T-cell (primary cell): ENCODE results near the gene NKG7. TPM values are rescaled to one million over a fixed set of nuclear protein-coding genes. Genes with fewer than 3 reads are reported as not detected.

Experiments
- ATAC-seq, 4 experiments: fragments of 200-7000 bp in 3 of 4; fragments of 150-1000 bp in 1 of 4; cut with Tn5 transposase; replicated peaks in 1 of 4; 1 replicate in 3 of 4; 2 replicates in 1 of 4; pipeline ENCODE4 v1.10.0; 2021; ENCODE audit warnings: moderate library complexity in 3 of 4, mild to moderate bottlenecking in 2 of 4, moderate number of reproducible peaks in 1 of 4
- CTCF ChIA-PET, 2 donors: fragments of 300-600 bp; sonication (Branson Sonifier 250); formaldehyde crosslinking; loops; one replicate each; lab custom pipeline; 2022; ENCODE audit warnings: antibody characterized with exemption in 2 of 2; lab: Charles Lee
- POLR2A ChIA-PET, 2 donors: fragments of 300-600 bp; sonication (Branson Sonifier 250); formaldehyde crosslinking; loops; one replicate each; lab custom pipeline; 2022; ENCODE audit warnings: antibody characterized with exemption in 2 of 2; lab: Charles Lee
- DNase-seq, 35 experiments: peaks; one replicate each; pipeline versions ENCODE4 v3.0.0 to v3.0.0-alpha.2; 2013 to 2023
- H3K27ac ChIP-seq: one replicate; pipeline ENCODE4 v1.5.1; 2013; ENCODE audit warnings: low read length
- H3K27me3 ChIP-seq, 2 experiments: replicated peaks in 1 of 2; 1 replicate in 1 of 2; 2 replicates in 1 of 2; pipeline versions ENCODE4 v1.6.1 to v1.7.0; 2013; ENCODE audit warnings: low read length in 1 of 2, mixed read lengths in 1 of 2; ENCODE audit not compliant: control insufficient read depth in 2 of 2, insufficient read depth in 2 of 2; ENCODE audit errors: extremely low read depth in 1 of 2
- H3K36me3 ChIP-seq, 2 donors: 1 replicate in 1 of 2; 2 replicates in 1 of 2; pipeline versions ENCODE4 v1.6.1 to v1.7.0; 2013; ENCODE audit warnings: low read length in 1 of 2; ENCODE audit not compliant: control insufficient read depth in 2 of 2, insufficient read depth in 1 of 2; ENCODE audit errors: extremely low read depth in 1 of 2
- H3K4me1 ChIP-seq, 2 experiments: 1 replicate in 1 of 2; 2 replicates in 1 of 2; pipeline versions ENCODE4 v1.6.1 to v1.7.0; 2013; ENCODE audit warnings: low read length in 2 of 2, mixed read lengths in 1 of 2; ENCODE audit not compliant: insufficient read depth in 2 of 2, control insufficient read depth in 1 of 2; ENCODE audit errors: extremely low read depth in 1 of 2
- H3K4me3 ChIP-seq, 2 donors: 1 replicate in 1 of 2; 2 replicates in 1 of 2; pipeline versions ENCODE4 v1.5.1 to v1.7.0; 2013; ENCODE audit warnings: mild to moderate bottlenecking in 2 of 2, low read length in 1 of 2, moderate library complexity in 1 of 2; ENCODE audit not compliant: control insufficient read depth in 1 of 2; ENCODE audit errors: extremely low read depth in 1 of 2
- H3K9me3 ChIP-seq: 2 replicates; pipeline ENCODE4 v1.7.0; 2013
- H3K27ac Mint-ChIP-seq, 2 donors: one replicate each; pipeline ENCODE4 v1.8.0; 2020 to 2021; ENCODE audit warnings: mild to moderate bottlenecking in 2 of 2, mixed read lengths in 2 of 2
- H3K27me3 Mint-ChIP-seq, 2 donors: one replicate each; pipeline ENCODE4 v1.8.0; 2021 to 2022; ENCODE audit warnings: mixed read lengths in 2 of 2
- H3K36me3 Mint-ChIP-seq: one replicate; pipeline ENCODE4 v1.8.0; 2021; ENCODE audit warnings: mixed read lengths
- H3K4me1 Mint-ChIP-seq, 3 donors: one replicate each; pipeline ENCODE4 v1.8.0; 2020 to 2022; ENCODE audit warnings: mixed read lengths in 3 of 3, mild to moderate bottlenecking in 1 of 3
- H3K4me3 Mint-ChIP-seq, 3 donors: one replicate each; pipeline ENCODE4 v1.8.0; 2020 to 2022; ENCODE audit warnings: mild to moderate bottlenecking in 3 of 3, mixed read lengths in 3 of 3, moderate library complexity in 3 of 3
- H3K9me3 Mint-ChIP-seq, 3 donors: one replicate each; pipeline ENCODE4 v1.8.0; 2020 to 2022; ENCODE audit warnings: mixed read lengths in 3 of 3
- WGBS: methylation state at CpG from one replicate; pipeline ENCODE4 v1.1.5; 2013; ENCODE audit warnings: missing lambda C conversion rate; ENCODE audit not compliant: insufficient coverage; 5-methylcytosine and 5-hydroxymethylcytosine counted together
- total RNA-seq, 35 experiments: library from RNA in 6 of 35; stranded (reverse) in 6 of 35; fragments of 120-200 nt in 1 of 35; gene quantifications; one replicate each; pipeline versions ENCODE4 v1.2.1 to v1.2.4 and lab custom pipeline; 2013 to 2026

Gene NKG7
- total RNA-seq, 5 donors from 2014 or later (not counting 1 experiment from before 2014, with no cell fraction given): 42.9 to 356 (median 105) TPM

DNA sequence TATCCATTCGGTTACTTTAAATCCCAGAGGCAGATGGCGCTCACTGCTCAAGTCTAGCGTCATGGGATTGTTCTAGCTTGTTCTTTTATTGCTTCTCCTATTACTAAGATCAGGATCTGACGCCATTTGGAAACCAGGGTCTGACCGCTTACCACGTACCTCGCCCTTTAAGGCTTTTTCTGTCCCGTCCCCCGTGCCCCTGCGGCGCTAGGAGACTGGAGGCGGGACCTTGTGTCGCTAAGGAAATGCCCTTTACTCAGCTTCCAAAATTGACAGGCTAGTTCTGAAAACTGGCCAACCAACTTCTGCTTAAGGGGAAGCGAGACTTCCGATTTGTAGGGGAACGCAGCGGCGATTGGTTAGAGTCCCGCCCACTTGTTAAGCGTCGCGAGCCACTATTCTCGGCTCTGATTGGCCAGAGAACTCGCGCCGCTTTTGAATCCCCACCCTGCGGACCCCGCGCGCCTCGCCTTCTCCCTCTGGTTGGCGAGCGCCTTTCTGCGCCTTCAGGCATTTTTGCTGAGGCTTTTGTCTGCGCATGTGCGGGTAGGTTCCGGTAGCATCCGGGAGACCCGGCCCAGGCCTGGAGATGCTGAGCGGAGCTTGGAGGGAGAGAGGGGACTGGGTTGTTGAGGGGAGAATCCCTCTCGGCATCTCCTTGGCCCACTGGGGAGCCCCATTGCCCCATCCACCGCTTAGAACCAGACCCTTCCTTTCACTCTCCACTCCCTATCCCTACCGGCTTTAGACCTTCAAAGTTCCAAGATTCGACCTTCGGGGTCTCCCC, 21.8 kb upstream of the NKG7 start:
- POLR2A ChIA-PET: interaction anchor here in 1 of 2 donors (0.6 to 1.5 kb wide), 2 partner anchors 22 to 30 kb away, joined by 3 to 4 read pairs; partner anchors contain the start of gene NKG7
- H3K9me3 Mint-ChIP-seq: no peaks in the 10 kb centered on the region
- no peaks in the 10 kb centered on the region for H3K9me3 ChIP-seq
- DNase-seq: peak; percentile 61 to 94 (median 82)
- no peaks in the 10 kb centered on the region for H3K36me3 Mint-ChIP-seq
- peaks cover 22 to 34% (median 25%) of the 10 kb centered on the region in 3 donors for H3K4me1 Mint-ChIP-seq
- peak; percentile 95 to 96 (median 96) for ATAC-seq
- peak overlapping the region; percentile 75 to 84 (median 80) for H3K4me3 Mint-ChIP-seq
- no peaks in the 10 kb centered on the region for H3K27me3 Mint-ChIP-seq
- H3K27ac Mint-ChIP-seq: peak overlapping the region; percentile 88 to 90
- H3K27ac ChIP-seq: peak overlapping the region; percentile 82
- H3K27me3 ChIP-seq: peaks cover 0 to 5% of the 10 kb centered on the region in 2 experiments
- peak overlapping the region; percentile 66 for H3K4me3 ChIP-seq
- WGBS: 4% methylated on average over 35 of the region's 45 CpGs
- CTCF ChIA-PET: interaction anchor here in 1 of 2 donors (0.7 to 1.0 kb wide), 4 partner anchors 25 to 77 kb away, joined by 3 to 5 read pairs (median 3); no protein-coding TSS in a partner anchor
- H3K36me3 ChIP-seq: no peaks in the 10 kb centered on the region
- H3K4me1 ChIP-seq: peaks cover 3 to 38% of the 10 kb centered on the region in 2 experiments

DNA sequence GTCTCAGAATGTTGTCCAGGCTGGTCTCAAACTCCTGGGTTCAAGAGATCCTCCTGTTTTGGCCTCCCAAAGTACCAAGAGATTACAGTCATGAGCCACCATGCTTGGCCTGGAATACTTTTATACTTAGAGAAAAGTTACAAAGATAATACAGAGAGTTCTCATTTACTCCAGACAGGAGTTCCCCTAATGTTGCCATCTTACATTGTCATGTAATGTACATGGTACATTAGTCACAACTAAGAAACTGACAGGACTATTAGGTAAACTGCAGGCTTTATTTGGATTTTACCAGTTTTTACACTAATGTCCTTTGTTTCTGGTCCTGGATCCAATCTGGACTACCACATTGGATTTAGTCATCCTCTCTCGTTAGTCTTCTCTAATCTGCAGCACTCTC, 20.2 kb upstream of the NKG7 start:
- no CpG with 5 or more reads among the region's 1 CpG for whole genome bisulfite sequencing
- H3K27ac ChIP-seq: no peak overlapping the region
- POLR2A ChIA-PET: interaction anchor here in 1 of 2 donors (0.6 kb wide), 1 partner anchor 23 kb away, joined by 5 read pairs; no protein-coding TSS in a partner anchor
- H3K36me3 ChIP-seq: no peaks in the 10 kb centered on the region
- H3K27me3 ChIP-seq: peaks cover 0 to 5% of the 10 kb centered on the region in 2 experiments
- H3K9me3 ChIP-seq: no peaks in the 10 kb centered on the region
- no peak overlapping the region for H3K27ac Mint-ChIP-seq
- H3K36me3 Mint-ChIP-seq: no peaks in the 10 kb centered on the region
- H3K9me3 Mint-ChIP-seq: no peaks in the 10 kb centered on the region
- no peak overlapping the region for H3K4me3 ChIP-seq
- H3K4me1 ChIP-seq: peaks cover 3 to 54% of the 10 kb centered on the region in 2 experiments
- DNase-seq: no peak
- peaks cover 22 to 35% (median 25%) of the 10 kb centered on the region in 3 donors for H3K4me1 Mint-ChIP-seq
- CTCF ChIA-PET: no interaction called here
- H3K4me3 Mint-ChIP-seq: peak overlapping the region in 2 of 3 donors; percentile 50 to 52
- no peak for ATAC-seq
- no peaks in the 10 kb centered on the region for H3K27me3 Mint-ChIP-seq

DNA sequence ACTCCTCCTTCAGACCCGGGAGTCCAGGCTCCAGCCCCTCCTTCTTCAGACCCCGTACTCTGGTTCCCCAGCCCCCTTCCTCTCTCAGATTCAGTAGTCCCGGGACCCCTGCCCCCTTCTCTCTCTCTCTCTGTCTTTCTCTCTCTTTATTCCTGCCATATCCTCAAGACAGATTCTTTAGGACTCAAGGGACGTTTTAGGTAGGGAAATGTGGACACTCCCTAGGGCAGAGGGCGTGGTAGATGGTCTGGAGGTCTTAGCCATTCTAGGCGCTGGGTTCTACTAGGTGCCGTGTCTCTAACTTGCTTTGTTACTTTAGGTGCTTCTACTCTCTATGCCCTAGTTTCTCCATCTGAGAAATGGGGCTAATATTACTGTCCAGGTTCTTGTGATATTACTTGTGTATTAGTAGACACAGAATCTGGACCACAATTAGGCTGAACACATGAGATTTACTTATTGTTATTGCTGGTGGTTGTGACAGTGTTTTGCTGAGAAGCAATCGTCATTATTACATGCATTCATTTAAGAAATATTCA, 18.7 kb upstream of the NKG7 start:
- no peaks in the 10 kb centered on the region for H3K36me3 Mint-ChIP-seq
- ChIA-PET POLR2A (no interaction called here), CTCF (no interaction called here)
- Histone ChIP-seq H3K4me3 (no peak overlapping the region), H3K4me1 (peaks cover 3 to 62% of the 10 kb centered on the region in 2 experiments), H3K27ac (no peak overlapping the region), H3K9me3 (no peaks in the 10 kb centered on the region), H3K36me3 (no peaks in the 10 kb centered on the region), H3K27me3 (peaks cover 0 to 7% of the 10 kb centered on the region in 2 experiments)
- H3K27ac Mint-ChIP-seq: peak overlapping the region in 1 of 2 donors; percentile 28
- H3K4me1 Mint-ChIP-seq: peaks cover 22 to 37% (median 25%) of the 10 kb centered on the region in 3 donors
- no peaks in the 10 kb centered on the region for H3K27me3 Mint-ChIP-seq
- ATAC-seq (no peak), DNase-seq (no peak)
- no peaks in the 10 kb centered on the region for H3K9me3 Mint-ChIP-seq
- H3K4me3 Mint-ChIP-seq: peak overlapping the region in 1 of 3 donors; percentile 56
- 0% methylated on average over 1 of the region's 8 CpGs for WGBS

DNA sequence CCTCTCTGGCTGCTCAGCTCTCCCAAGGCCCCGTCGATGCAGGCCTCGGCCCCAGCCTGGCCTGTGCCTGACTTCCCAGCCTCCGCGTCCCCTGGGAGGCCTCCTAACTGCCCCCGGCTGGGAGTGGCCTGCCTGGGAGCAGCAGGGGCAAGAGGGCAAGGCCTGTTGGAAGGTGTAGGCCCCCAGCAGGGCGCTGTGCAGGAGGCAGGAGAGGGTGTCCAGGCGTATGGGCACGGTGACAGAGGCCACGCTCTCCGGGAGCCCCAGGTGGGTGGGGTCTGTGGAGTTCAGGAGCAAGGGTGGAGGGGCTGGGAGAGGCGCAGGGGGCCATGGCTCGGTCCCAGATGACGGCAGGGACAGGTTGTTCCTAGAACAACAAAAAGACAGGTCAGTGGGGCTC, 16.7 kb upstream of the NKG7 start:
- POLR2A ChIA-PET: no interaction called here
- H3K4me1 ChIP-seq: peaks cover 3 to 49% of the 10 kb centered on the region in 2 experiments
- CTCF ChIA-PET: interaction anchor here in 1 of 2 donors (0.7 kb wide), 1 partner anchor 9 kb away, joined by 8 read pairs; no protein-coding TSS in a partner anchor
- 95% methylated on average over 14 of the region's 14 CpGs for WGBS
- H3K27ac ChIP-seq: no peak overlapping the region
- no peaks in the 10 kb centered on the region for H3K27me3 Mint-ChIP-seq
- H3K27me3 ChIP-seq: peaks cover 0 to 7% of the 10 kb centered on the region in 2 experiments
- no peaks in the 10 kb centered on the region for H3K36me3 ChIP-seq
- ATAC-seq: no peak
- no peaks in the 10 kb centered on the region for H3K9me3 ChIP-seq
- H3K9me3 Mint-ChIP-seq: no peaks in the 10 kb centered on the region
- no peaks in the 10 kb centered on the region for H3K36me3 Mint-ChIP-seq
- no peak for DNase-seq
- peaks cover 11 to 25% (median 13%) of the 10 kb centered on the region in 3 donors for H3K4me1 Mint-ChIP-seq
- no peak overlapping the region for H3K27ac Mint-ChIP-seq
- no peak overlapping the region for H3K4me3 Mint-ChIP-seq
- H3K4me3 ChIP-seq: no peak overlapping the region

DNA sequence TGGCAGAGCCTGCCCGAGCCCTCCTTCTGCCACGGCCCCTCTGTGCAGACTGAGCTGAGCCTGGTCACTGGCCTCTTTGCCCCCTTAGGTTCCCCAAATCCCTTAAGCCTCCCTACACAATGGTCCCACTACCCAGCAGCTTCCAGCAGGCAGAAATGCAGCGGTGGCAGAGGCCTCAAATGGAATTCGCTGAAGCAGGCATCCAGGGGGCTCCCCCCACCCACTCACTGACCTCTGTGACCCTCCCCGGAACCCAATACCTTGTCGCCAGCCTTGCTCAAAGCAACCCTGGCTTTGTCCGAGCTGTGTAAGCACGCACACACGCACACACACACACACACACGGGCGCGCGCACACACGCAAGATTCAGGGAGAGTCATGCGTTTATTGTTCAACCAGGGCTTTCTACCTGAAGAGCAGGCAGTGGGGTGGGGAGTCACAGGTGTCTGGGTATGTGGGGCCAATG, 15.5 kb upstream of the NKG7 start, which contains the start of gene LIM2:
LIM2 (minus strand) TSS at position 51 of the 466 bp plus-strand sequence. CDS start 531 bp downstream, outside the sequence.
- no peak for ATAC-seq
- H3K4me3 ChIP-seq: peak within 1 kb of the TSS in 1 of 2 donors; percentile 51
- H3K4me1 ChIP-seq: peaks cover 0 to 42% of the 10 kb centered on the region in 2 experiments
- CTCF ChIA-PET: no interaction called here
- 80% methylated on average over 6 of the region's 15 CpGs for WGBS
- no peaks in the 10 kb centered on the region for H3K27me3 Mint-ChIP-seq
- H3K27me3 ChIP-seq: peaks cover 0 to 7% of the 10 kb centered on the region in 2 experiments
- H3K27ac Mint-ChIP-seq: peak within 1 kb of the TSS; percentile 19 to 55
- DNase-seq: no peak
- no peaks in the 10 kb centered on the region for H3K9me3 Mint-ChIP-seq
- H3K4me3 Mint-ChIP-seq: peak within 1 kb of the TSS; percentile 29 to 60 (median 57)
- H3K9me3 ChIP-seq: no peaks in the 10 kb centered on the region
- H3K36me3 ChIP-seq: no peaks in the 10 kb centered on the region
- peaks cover 6 to 19% (median 7%) of the 10 kb centered on the region in 3 donors for H3K4me1 Mint-ChIP-seq
- POLR2A ChIA-PET: no interaction called here
- H3K36me3 Mint-ChIP-seq: no peaks in the 10 kb centered on the region
- peak within 1 kb of the TSS; percentile 60 for H3K27ac ChIP-seq
